GM13977 (cell line): ENCODE measurements around the gene PRRT2.

Experiments
- DNase-seq: peaks from one replicate; pipeline ENCODE4 v3.0.0; 2012; ENCODE audit warnings: low spot score
- CTCF ChIP-seq: IDR thresholded peaks from 2 replicates; pipeline ENCODE4 v1.5.1; 2012; ENCODE audit warnings: mild to moderate bottlenecking, control low read depth; ENCODE audit not compliant: insufficient read depth; ENCODE audit errors: extremely low read depth, missing control alignments
- in situ Hi-C: fragments of 300-500 bp; cut with MboI; formaldehyde crosslinking; loops from one replicate; pipeline ENCODE4 v1.12.0; 2022; ENCODE audit warnings: low sequenced_read_pairs, low pct_unique_long_range_greater_than_20kb, mixed read lengths, inconsistent platforms; ENCODE audit not compliant: unreplicated experiment

Gene PRRT2

GRCh38 chr16:29805232-29806098 is 6.5 kb upstream of the PRRT2 start:
- in situ Hi-C loops, result no loop called here
- TF ChIP-seq CTCF, result no peak
- DNase-seq, result peak; percentile 97

GRCh38 chr16:29806099-29806579 is 5.9 kb upstream of the PRRT2 start, which contains the start of gene MAZ:
MAZ (plus strand) TSS chr16:29806529; CDS start chr16:29806702, 173 bp downstream.
- TF ChIP-seq CTCF, result no peak
- peak; percentile 89 for DNase-seq
- in situ Hi-C loops, result no loop called here

GRCh38 chr16:29806641-29807425 is 5.2 kb upstream of the PRRT2 start:
- DNase-seq, result peak; percentile 62
- in situ Hi-C loops, result no loop called here
- TF ChIP-seq CTCF, result no peak

- peak; percentile 56 for TF ChIP-seq CTCF
- in situ Hi-C loops, result no loop called here
- peak; percentile 87 for DNase-seq
Observed at GRCh38 chr16:29807426-29808218, 4.4 kb upstream of the PRRT2 start.

GRCh38 chr16:29808219-29808900 is 3.6 kb upstream of the PRRT2 start:
- DNase-seq, result no peak
- in situ Hi-C loops, result no loop called here
- TF ChIP-seq CTCF, result no peak
